Measurements from ENCODE around the gene MAVS. TPM values are rescaled to one million over a fixed set of nuclear protein-coding genes. Genes with fewer than 3 reads are reported as not detected.
"Not testable (repeated sequence)": the region's sequence is repeated elsewhere in the genome, so short reads cannot be mapped to it uniquely, and the experiment has no call there.

The MAVS gene
- total and polyA plus RNA-seq, 5 donors: 28.5 to 32.6 (median 30.0) TPM

- Histone ChIP-seq H3K4me3 (ENCODE audit: low read length) (no peak overlapping the region), H3K4me1 (ENCODE audit: control insufficient read depth, insufficient read depth, low read length) (peaks cover 5% of the 10 kb centered on the region), H3K9me3 (ENCODE audit: control insufficient read depth, low read length) (no peaks in the 10 kb centered on the region), H3K27ac (ENCODE audit: low read length) (no peak overlapping the region), H3K27me3 (ENCODE audit: control insufficient read depth, insufficient read depth) (no peaks in the 10 kb centered on the region)
- WGBS: 83% methylated on average over 10 of the region's 10 CpGs
- ATAC-seq (no peak), DNase-seq (no peak)
- intact Hi-C loops (cut with DNase I): no loop called here
These were observed 23.4 kb downstream of the MAVS start for GRCh38 chr20:3869839-3870634.

- Histone ChIP-seq H3K9me3 (ENCODE audit: control insufficient read depth, low read length) (no peaks in the 10 kb centered on the region), H3K27ac (ENCODE audit: low read length) (no peak overlapping the region), H3K4me1 (ENCODE audit: control insufficient read depth, insufficient read depth, low read length) (peaks cover 5% of the 10 kb centered on the region), H3K4me3 (ENCODE audit: low read length) (no peak overlapping the region), H3K27me3 (ENCODE audit: control insufficient read depth, insufficient read depth) (no peaks in the 10 kb centered on the region)
- WGBS: 81% methylated on average over 4 of the region's 4 CpGs
- ATAC-seq (no peak), DNase-seq (no peak)
- intact Hi-C loops (cut with DNase I): no loop called here
These were observed 25.1 kb downstream of the MAVS start for GRCh38 chr20:3871550-3872265.

- 95% methylated on average over 5 of the region's 5 CpGs for WGBS
- no peak for DNase-seq
- H3K27ac ChIP-seq (ENCODE audit: low read length): no peak overlapping the region
- H3K9me3 ChIP-seq (ENCODE audit: control insufficient read depth, low read length): no peaks in the 10 kb centered on the region
- no peak overlapping the region for H3K4me3 ChIP-seq (ENCODE audit: low read length)
- intact Hi-C loops (cut with DNase I): no loop called here
- H3K4me1 ChIP-seq (ENCODE audit: control insufficient read depth, insufficient read depth, low read length): peaks cover 5% of the 10 kb centered on the region
- H3K27me3 ChIP-seq (ENCODE audit: control insufficient read depth, insufficient read depth): no peaks in the 10 kb centered on the region
- no peak for ATAC-seq
These were observed 26.9 kb downstream of the MAVS start for GRCh38 chr20:3873507-3873906.

- H3K4me3 ChIP-seq (ENCODE audit: low read length): no peak overlapping the region
- intact Hi-C loops (cut with DNase I): no loop called here
- H3K27ac ChIP-seq (ENCODE audit: low read length): no peak overlapping the region
- 46% methylated on average over 3 of the region's 3 CpGs for WGBS
- H3K9me3 ChIP-seq (ENCODE audit: control insufficient read depth, low read length): no peaks in the 10 kb centered on the region
- ATAC-seq (peak in 1 of 2 donors; percentile 5), DNase-seq (no peak)
- peaks cover 5% of the 10 kb centered on the region for H3K4me1 ChIP-seq (ENCODE audit: control insufficient read depth, insufficient read depth, low read length)
- H3K27me3 ChIP-seq (ENCODE audit: control insufficient read depth, insufficient read depth): no peaks in the 10 kb centered on the region
These were observed 27.7 kb downstream of the MAVS start for GRCh38 chr20:3874194-3874844.

GRCh38 chr20:3875378-3875974 lies 28.8 kb downstream of the MAVS start:
- Histone ChIP-seq H3K27ac (ENCODE audit: low read length) (no peak overlapping the region), H3K4me3 (ENCODE audit: low read length) (no peak overlapping the region), H3K4me1 (ENCODE audit: control insufficient read depth, insufficient read depth, low read length) (peaks cover 5% of the 10 kb centered on the region), H3K27me3 (ENCODE audit: control insufficient read depth, insufficient read depth) (no peaks in the 10 kb centered on the region), H3K9me3 (ENCODE audit: control insufficient read depth, low read length) (no peaks in the 10 kb centered on the region)
- 69% methylated on average over 9 of the region's 9 CpGs for WGBS
- DNase-seq (no peak), ATAC-seq (peak; percentile 29 to 35)
- intact Hi-C loops (cut with DNase I): no loop called here

- intact Hi-C loops (cut with DNase I): no loop called here
- DNase-seq: no peak
- H3K27ac ChIP-seq (ENCODE audit: low read length): no peak overlapping the region
- WGBS: 49% methylated on average over 1 of the region's 1 CpG
- H3K4me1 ChIP-seq (ENCODE audit: control insufficient read depth, insufficient read depth, low read length): peaks cover 5% of the 10 kb centered on the region
- H3K27me3 ChIP-seq (ENCODE audit: control insufficient read depth, insufficient read depth): no peaks in the 10 kb centered on the region
- no peak for ATAC-seq
- no peaks in the 10 kb centered on the region for H3K9me3 ChIP-seq (ENCODE audit: control insufficient read depth, low read length)
- H3K4me3 ChIP-seq (ENCODE audit: low read length): no peak overlapping the region
These were observed 29.4 kb downstream of the MAVS start for GRCh38 chr20:3876000-3876399.

- ATAC-seq: no peak
- intact Hi-C loops (cut with DNase I): no loop called here
- no peaks in the 10 kb centered on the region for H3K9me3 ChIP-seq (ENCODE audit: control insufficient read depth, low read length)
- H3K27ac ChIP-seq (ENCODE audit: low read length): no peak overlapping the region
- no peaks in the 10 kb centered on the region for H3K27me3 ChIP-seq (ENCODE audit: control insufficient read depth, insufficient read depth)
- no peak for DNase-seq
- H3K4me1 ChIP-seq (ENCODE audit: control insufficient read depth, insufficient read depth, low read length): peaks cover 5% of the 10 kb centered on the region
- H3K4me3 ChIP-seq (ENCODE audit: low read length): no peak overlapping the region
These were observed 30.0 kb downstream of the MAVS start for GRCh38 chr20:3876676-3877075.

GRCh38 chr20:3878921-3879274 lies 32.3 kb downstream of the MAVS start:
- H3K9me3 ChIP-seq (ENCODE audit: control insufficient read depth, low read length); ATAC-seq; DNase-seq; H3K27ac ChIP-seq (ENCODE audit: low read length); H3K27me3 ChIP-seq (ENCODE audit: control insufficient read depth, insufficient read depth); intact Hi-C loops (cut with DNase I); H3K4me1 ChIP-seq (ENCODE audit: control insufficient read depth, insufficient read depth, low read length); H3K4me3 ChIP-seq (ENCODE audit: low read length): not testable (repeated sequence)
- WGBS: 96% methylated on average over 4 of the region's 4 CpGs

GRCh38 chr20:3885715-3886114 lies 39.1 kb downstream of the MAVS start:
- WGBS: 92% methylated on average over 3 of the region's 3 CpGs
- no peaks in the 10 kb centered on the region for H3K27me3 ChIP-seq (ENCODE audit: control insufficient read depth, insufficient read depth)
- DNase-seq (no peak), ATAC-seq (no peak)
- H3K9me3 ChIP-seq (ENCODE audit: control insufficient read depth, low read length): no peaks in the 10 kb centered on the region
- H3K4me1 ChIP-seq (ENCODE audit: control insufficient read depth, insufficient read depth, low read length): no peaks in the 10 kb centered on the region
- intact Hi-C loops (cut with DNase I): loop anchor here in 3 of 4 donors (5.0 to 10.0 kb wide), 3 partner anchors 129 to 199 kb away; partner anchors contain the start of gene RNF24 (in 1 of the 3)
- no peak overlapping the region for H3K27ac ChIP-seq (ENCODE audit: low read length)
- no peak overlapping the region for H3K4me3 ChIP-seq (ENCODE audit: low read length)

GRCh38 chr20:3887876-3888620 lies 41.4 kb downstream of the MAVS start:
- Histone ChIP-seq H3K4me3 (ENCODE audit: low read length) (peak overlapping the region; percentile 45), H3K27me3 (ENCODE audit: control insufficient read depth, insufficient read depth) (no peaks in the 10 kb centered on the region), H3K27ac (ENCODE audit: low read length) (peak overlapping the region; percentile 91), H3K9me3 (ENCODE audit: control insufficient read depth, low read length) (no peaks in the 10 kb centered on the region), H3K4me1 (ENCODE audit: control insufficient read depth, insufficient read depth, low read length) (peaks cover 2% of the 10 kb centered on the region)
- peak in 1 of 3 donors; percentile 69 for DNase-seq
- 14% methylated on average over 15 of the region's 15 CpGs for WGBS
- intact Hi-C loops (cut with DNase I): loop anchor here in 3 of 4 donors (5.0 to 10.0 kb wide), 3 partner anchors 127 to 197 kb away; partner anchors contain the start of gene RNF24 (in 1 of the 3)
- ATAC-seq: peak; percentile 36 to 48

Measured in right cardiac atrium (tissue), 5 donors.